DMS114 treated with DMSO at 0.1 percent for 48 hours (cell line): Measurements from ENCODE around the gene CFAP74.
A peak's percentile ranks its signal among the peaks of the same experiment; 100 is the strongest.

Experiments
- DNase-seq: peaks from one replicate; lab custom pipeline; 2025; ENCODE audit not compliant: unreplicated experiment; lab: John Stamatoyannopoulos, UW

The CFAP74 gene

DNA sequence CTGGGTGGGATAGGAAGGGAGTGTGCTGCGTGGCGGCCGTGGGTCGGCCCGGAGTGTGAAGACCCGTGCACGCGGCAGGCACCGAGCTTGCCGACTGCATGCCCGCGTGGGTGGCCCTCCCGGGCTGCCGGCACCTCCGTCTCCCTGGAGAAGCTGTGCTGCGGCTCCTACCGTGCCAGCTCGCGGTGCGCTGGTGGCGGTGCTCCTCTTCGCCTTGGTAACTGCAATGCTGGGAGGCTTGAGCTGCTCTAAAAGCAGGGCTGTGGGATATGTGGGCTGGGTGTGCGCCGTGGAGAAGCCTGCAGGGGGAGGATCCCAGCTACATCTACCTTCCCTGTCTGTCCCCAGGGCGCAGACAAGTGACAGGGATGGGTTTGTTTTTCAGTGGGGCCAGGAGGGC is 18.0 kb upstream of the CFAP74 start:
- DNase-seq, result no peak

DNA sequence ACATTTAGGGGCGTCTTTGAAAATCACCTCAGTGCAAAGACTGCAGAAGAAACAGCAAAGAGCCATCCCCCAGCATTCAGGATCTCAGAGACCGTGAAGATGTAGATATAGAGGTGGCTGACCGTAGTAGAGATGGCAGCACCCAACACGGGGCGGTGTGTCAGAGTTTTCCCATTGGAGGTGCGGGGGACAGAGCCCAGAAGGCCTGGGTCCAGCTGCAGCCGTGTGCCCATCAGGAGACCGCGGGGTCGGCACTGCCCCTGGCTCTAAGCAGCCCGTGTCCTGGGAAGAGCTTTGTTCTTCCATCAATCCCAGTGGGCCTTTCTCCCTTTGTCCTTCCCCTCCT is 16.7 kb upstream of the CFAP74 start:
- DNase-seq, result no peak

DNA sequence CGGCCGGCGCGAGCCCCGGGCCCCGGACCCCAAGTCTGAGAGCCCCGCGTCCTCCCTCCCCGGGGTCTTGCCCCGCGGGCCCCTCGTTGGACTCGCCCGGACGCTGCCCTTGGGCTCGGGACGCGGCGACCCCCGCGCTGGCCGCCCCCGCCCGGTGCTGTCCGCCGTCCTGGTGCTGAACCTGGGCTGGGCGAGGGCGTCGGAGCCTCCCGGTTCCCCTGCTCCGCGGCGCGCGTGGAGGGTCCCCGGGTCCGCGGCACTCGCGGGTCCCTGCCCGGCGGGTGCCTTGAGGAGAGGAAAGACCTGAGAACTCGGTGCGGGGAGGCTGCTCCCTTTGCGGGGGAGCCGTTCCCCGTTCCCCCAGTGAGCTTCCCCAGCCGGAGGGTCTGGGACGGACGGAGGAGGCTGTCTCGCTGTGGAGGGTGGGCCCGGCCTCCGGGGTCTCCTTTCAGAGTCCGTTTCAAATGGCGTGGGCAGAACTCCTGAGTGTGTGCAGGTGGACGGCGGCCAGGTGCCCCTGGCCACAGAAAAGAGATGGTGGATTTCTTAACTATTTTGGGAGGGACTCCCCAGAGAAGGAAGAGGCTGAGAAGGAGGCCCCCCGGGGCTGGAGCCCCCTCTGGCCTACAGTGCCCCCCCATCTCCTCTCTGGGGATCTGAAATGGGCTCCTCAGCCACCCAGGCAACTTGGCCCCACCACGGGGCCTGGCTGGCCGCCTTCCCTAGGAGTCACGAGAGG is 16.2 kb upstream of the CFAP74 start:
- DNase-seq, result no peak

- DNase-seq, result no peak
These were observed 15.6 kb upstream of the CFAP74 start, which contains the start of gene GABRD for GRCh38 chr1:2019172-2019543. GABRD (plus strand) TSS chr1:2019345; CDS start chr1:2019424, 79 bp downstream.

GRCh38 chr1:2018217-2019171 is 14.9 kb upstream of the CFAP74 start:
- no peak for DNase-seq

- DNase-seq, result no peak
These were observed 12.5 kb upstream of the CFAP74 start for GRCh38 chr1:2016123-2016522.

DNA sequence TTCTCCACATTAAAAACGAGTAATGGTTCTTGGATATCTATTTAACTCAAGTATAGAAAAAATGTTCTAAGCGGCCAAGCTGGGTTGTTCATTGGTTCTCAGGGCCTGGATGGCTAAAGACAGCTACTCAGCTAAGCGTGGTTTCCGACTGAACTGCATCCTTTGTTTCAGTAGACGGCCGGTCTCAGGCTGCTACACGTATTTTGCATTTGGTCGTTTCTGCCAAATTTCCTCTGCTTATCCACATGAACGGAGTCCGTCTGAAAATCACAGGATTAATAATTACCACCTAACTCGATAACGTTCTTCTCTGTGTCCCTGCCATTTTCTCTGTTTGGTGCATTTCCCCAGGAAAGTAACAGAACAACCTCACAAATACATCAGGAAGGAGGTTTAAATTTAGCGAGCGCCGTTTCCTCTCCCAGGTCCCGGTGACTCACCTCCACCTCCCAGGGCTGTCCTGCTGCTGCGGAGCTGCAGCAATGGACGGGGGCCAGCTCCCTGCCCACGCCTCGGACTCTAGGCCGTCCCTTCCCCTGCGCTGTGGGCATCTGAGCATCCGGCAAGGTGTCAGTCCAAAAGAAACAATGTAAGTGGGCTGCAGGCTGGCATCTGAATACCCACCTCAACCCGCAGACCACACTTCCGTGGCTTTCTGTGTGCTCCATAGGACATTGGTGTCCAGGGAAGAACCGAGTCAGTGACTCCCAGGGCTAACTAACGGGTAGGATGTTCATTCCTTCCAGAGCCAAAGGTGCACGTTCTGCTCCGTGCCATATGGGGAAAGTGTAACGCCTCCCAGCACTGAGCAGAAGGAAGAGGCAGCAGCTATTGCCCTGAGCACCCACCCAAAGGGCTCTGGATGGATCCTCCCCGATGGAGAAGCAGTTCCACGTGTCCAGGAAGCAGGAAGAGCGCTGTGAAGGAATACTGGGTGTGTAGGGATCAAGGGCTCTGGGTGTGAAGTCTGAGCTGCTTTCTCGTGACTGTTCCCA is 11.5 kb upstream of the CFAP74 start:
- DNase-seq, result no peak

GRCh38 chr1:2014181-2014580 is 10.6 kb upstream of the CFAP74 start:
- no peak for DNase-seq

DNA sequence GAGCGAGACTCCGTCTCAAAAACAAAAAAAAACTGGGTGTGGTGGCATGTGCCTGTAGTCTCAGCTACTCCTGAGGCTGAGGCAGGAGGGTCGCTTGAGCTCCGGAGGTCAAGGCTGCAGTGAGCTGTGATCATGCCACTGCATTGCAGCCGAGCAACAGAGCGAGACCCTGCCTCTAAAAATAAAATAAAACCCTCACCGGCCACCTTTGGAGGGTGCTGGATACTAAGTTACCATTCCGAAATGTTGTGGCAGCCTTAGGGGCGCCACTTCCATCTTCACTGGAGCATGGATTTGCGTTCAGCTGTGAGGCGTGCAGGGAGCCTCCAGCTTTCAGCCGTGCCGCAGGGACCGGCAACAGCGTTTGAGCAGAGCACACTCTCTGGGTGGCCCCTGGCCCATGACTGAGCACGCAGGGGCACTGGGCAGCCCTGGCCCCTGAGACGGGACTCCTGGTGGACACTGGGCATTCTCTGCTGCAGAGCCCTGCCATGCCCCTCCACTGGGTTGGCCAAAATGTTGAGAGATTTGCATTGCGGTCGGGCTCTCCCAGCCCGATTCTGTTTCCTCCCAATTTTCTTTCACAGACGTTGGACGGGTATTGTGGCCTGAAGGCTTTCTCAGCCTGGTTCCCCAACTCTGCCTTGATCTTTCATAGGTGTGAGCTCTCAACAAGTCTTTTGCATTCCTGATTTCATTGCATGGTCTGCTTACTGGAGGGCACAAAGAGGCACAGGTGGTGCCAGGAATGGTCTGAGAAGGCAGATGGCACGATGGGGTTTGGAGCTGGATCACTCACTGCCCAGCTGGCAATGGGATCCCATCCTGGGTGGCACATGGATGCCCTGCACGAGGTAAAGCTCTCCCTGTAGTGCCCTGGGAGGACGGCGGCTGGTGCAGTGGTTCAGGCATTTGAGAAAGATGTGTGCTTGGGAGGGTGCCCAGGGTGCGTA is 5.8 kb upstream of the CFAP74 start:
- no peak for DNase-seq

- DNase-seq, result no peak
These were observed 1.3 kb upstream of the CFAP74 start for GRCh38 chr1:2004856-2005255.

- DNase-seq, result peak; percentile 14
These were observed 1.7 kb downstream of the CFAP74 start for GRCh38 chr1:2001773-2002411.

DNA sequence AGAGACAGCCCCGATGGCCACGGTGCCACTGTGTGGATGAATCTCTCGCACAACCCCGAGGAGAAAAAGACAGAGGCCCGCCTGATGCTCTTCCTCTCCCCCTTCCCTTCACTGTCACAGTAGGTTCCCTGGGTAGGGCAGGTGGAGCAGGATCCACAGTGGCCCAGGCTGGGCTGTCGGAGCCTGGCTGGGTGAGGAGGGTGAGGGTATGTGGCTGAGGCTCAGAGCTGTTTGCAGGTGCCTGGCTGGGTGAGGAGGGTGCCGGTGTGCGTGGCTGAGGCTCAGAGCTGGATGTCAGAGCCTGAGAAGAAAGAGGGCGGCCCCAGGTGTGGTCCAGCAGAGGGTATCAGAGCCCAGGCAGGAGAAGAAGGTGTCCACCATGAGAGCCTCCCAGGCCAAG is 2.7 kb downstream of the CFAP74 start:
- DNase-seq, result no peak

- DNase-seq, result no peak
These were observed 3.2 kb downstream of the CFAP74 start for GRCh38 chr1:2000432-2000831.

GRCh38 chr1:1997576-1997975 is 6.0 kb downstream of the CFAP74 start:
- DNase-seq, result no peak

DNA sequence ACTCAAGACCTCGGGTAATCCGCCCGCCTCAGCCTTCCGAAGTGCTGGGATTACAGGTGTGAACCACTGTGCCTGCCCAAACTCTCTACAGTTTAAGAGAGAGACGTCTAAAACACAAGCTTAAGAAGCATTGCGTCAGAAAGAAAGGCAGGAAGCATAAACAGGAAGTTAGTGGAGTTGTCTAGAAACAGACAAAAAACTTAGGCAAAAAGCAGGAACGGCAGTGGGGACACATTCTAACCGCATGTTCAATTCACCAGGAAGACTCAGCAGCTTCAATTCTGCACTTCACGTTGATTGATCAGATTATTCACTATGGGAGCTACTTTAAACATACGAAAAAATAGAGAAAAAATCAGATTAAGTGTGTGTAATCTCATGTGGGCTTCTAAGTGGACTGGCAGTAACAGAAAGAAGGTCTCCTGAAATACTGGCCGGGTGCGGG is 7.4 kb downstream of the CFAP74 start:
- no peak for DNase-seq

DNA sequence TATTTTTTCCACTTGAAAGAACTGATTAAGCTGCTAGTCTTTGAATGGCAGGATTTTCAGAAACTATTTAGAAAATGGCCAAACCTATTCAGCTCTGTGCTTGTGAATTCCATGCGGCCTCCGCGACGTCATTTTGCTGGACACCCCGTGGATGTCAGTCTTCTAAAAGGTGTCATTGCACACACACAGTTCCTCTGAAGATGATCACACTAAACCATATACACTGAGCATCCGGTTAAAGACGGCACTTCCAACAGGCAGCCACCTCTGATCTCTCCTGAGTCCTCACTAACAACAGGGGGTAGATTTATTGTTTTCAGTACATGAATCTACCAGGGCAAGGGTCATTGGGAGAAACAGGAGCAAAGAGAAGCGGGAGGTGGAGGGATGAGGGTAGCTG is 9.1 kb downstream of the CFAP74 start:
- no peak for DNase-seq

GRCh38 chr1:1990222-1990621 is 13.4 kb downstream of the CFAP74 start:
- no peak for DNase-seq

- DNase-seq, result no peak
These were observed 13.8 kb downstream of the CFAP74 start for GRCh38 chr1:1989789-1990188.

DNA sequence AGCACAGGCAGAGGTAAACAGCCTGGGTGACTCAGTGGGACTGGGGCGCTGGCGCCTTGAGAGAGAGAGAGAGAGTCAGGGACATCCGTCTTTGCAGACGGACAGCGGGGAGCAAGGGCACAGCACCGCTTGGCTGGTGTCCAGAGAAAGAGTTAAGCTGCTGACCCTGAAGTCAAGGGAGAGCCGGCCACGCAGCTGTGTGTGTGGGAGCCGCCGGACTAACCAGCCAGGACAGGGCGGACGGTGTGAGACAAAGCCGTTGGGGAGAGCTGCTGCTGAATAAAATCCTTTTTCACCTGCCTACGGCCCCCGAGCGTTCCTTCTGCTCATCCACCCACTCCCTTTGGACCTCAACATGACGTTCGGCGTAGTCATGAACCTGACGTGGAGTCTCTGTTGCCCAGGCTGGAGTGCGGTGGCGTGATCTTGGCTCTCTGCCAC is 14.5 kb downstream of the CFAP74 start:
- DNase-seq, result no peak
